A549 treated with DMSO at 1 μM for 4 hours (cell line): ENCODE results near the gene TMEM100. TPM values are rescaled to one million over a fixed set of nuclear protein-coding genes. Genes with fewer than 3 reads are reported as not detected.

ENCODE experiments used
- total RNA-seq: library from RNA; stranded (reverse); fragments of 200-300 nt; extraction: Qiagen RNA extraction; gene quantifications from 5 replicates; pipeline ENCODE4 v1.2.3, GENCODE V29; 2022; ENCODE audit warnings: low read depth

Gene TMEM100, protein sequence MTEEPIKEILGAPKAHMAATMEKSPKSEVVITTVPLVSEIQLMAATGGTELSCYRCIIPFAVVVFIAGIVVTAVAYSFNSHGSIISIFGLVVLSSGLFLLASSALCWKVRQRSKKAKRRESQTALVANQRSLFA
- not detected in 5 replicates for total RNA-seq

GRCh38 chr17:55722742-55723487 lies at the start of gene TMEM100:
TSS of gene TMEM100 (minus strand) at chr17:55722864. CDS start at chr17:55721070, 1,794 bp downstream.

DNA sequence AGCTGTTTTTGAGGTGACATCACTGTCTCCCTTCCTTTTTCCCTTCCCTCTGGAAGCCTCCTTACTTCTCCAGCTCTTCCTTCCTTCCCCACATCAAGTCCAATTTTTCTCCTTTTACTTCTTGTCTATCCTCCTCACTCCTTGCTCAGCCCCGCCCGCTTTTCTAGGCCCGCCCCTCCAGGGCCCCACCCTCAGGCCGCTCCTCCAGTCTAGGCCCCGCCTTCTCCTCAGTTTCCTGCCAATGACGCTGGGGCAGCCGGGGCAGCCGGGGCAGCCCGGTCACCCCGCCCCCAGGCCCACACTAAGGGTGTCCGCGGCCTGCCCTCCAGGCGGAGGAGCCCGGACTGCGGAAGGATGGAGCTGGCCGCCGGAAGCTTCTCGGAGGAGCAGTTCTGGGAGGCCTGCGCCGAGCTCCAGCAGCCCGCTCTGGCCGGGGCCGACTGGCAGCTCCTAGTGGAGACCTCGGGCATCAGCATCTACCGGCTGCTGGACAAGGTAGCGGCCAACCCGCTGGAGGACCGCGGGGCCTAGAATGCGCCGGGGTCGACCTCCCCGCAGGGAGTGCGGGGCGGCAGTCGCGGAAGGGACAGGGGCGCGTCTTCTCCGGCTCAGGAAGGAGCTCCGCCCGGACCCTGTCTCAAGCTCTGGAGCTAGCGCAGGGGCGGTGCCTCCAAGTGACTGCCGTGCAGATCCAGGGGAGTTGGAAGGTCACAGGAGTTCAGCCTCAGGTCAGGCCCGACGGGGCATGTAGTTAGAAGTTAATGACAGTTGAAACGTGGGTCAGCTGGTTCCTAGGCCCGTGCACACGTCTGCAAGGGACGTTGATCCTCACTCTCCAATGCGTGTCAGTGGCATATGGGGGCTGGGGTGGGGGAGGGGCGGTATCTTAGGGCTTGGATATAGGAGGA lies 28.3 kb upstream of the TMEM100 start, which contains the start of gene PCTP:
Gene PCTP, plus strand, starts transcription at position 302 of the 908 bp plus-strand sequence. Its CDS starts 53 bp downstream, at position 355.

Other genes with a start within 250 kb of the TMEM100 start
- not detected in 5 replicates for gene SMIM36, start 211.4 kb downstream of the TMEM100 start, total RNA-seq
- 17.6 to 24.7 TPM (median 20.9 TPM) in 5 replicates for gene PCTP, start 28.2 kb upstream of the TMEM100 start, total RNA-seq